ENCODE results near the gene CD160. TPM values are rescaled to one million over a fixed set of nuclear protein-coding genes. Genes with fewer than 3 reads are reported as not detected.
"Not testable (repeated sequence)": the region's sequence is repeated elsewhere in the genome, so short reads cannot be mapped to it uniquely, and the experiment has no call there.

The CD160 gene
- total and polyA plus RNA-seq, 2 experiments from 2014 or later, result 0.33 TPM; not detected in 1

DNA sequence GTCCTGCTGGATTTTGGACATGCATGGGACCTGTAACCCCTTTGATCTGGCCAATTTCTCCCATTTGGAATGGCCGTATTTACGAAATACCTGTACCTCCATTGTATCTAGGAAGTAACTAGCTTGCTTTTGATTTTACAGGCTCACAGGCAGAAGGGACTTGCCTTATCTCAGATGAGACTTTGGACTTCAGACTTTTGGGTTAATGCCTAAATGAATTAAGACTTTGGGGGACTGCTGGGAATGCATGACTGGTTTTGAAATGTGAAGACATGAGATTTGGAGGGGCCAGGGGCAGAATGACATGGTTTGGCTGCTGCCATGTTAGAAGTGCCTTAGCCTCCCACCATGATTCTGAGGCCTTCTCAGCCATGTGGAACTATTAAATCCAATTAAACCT, 42.7 kb downstream of the CD160 start:
- H3K36me3 ChIP-seq (ENCODE audit: low read depth), result peaks cover 18% of the 10 kb centered on the region; the same call in 1 of the 2 replicates
- WGBS, 2 experiments (ENCODE audit: low coverage in 1 of 2, low lambda C conversion rate in 2 of 2, missing lambda C conversion rate in 2 of 2), result 96 to 97% methylated on average over 2 of the region's 2 CpGs
- H4K20me1 ChIP-seq (ENCODE audit: insufficient read depth); DNase-seq; H3K27me3 ChIP-seq (replicated peaks; ENCODE audit: insufficient read depth); H3K4me1 ChIP-seq (ENCODE audit: insufficient read depth); H3F3A ChIP-seq (ENCODE audit: insufficient read depth); H3K27ac ChIP-seq; H3K4me2 ChIP-seq (ENCODE audit: unreplicated experiment); H3K9me2 ChIP-seq (ENCODE audit: insufficient read depth); H2AFZ ChIP-seq; in situ Hi-C loops (cut with MboI); H3K9ac ChIP-seq; H3K9me3 ChIP-seq (ENCODE audit: low read depth); H3K4me3 ChIP-seq: not testable (repeated sequence)
- peaks cover 60% of the 10 kb centered on the region for H3K79me2 ChIP-seq (ENCODE audit: insufficient read depth)

DNA sequence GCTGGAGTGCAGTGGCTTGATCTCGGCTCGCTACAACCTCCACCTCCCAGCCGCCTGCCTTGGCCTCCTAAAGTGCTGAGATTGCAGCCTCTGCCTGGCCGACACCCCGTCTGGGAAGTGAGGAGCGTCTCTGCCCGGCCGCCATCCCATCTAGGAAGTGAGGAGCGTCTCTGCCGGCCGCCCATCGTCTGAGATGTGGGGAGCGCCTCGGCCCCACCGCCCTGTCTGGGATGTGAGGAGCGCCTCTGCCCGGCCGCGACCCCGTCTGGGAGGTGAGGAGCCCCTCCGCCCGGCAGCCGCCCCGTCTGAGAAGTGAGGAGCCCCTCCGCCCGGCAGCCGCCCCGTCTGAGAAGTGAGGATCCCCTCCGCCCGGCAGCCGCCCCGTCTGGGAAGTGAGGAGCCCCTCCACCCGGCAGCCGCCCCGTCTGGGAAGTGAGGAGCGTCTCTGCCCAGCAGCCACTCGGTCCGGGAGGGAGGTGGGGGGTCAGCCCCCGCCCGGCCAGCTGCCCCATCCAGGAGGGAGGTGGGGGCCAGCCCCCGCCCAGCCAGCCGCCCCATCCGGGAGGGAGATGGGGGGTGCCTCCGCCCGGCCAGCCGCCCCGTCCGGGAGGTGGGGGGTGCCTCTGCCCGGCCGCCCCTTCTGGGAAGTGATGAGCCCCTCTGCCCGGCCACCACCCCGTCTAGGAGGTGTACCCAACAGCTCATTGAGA, 45.1 kb downstream of the CD160 start:
- H3K4me1 ChIP-seq (ENCODE audit: insufficient read depth); H3K36me3 ChIP-seq (ENCODE audit: low read depth); H3K9ac ChIP-seq; H3K4me3 ChIP-seq; DNase-seq; H3F3A ChIP-seq (ENCODE audit: insufficient read depth); H4K20me1 ChIP-seq (ENCODE audit: insufficient read depth); H2AFZ ChIP-seq; H3K9me2 ChIP-seq (ENCODE audit: insufficient read depth); H3K4me2 ChIP-seq (ENCODE audit: unreplicated experiment); H3K27ac ChIP-seq; in situ Hi-C loops (cut with MboI); H3K27me3 ChIP-seq (replicated peaks; ENCODE audit: insufficient read depth); H3K9me3 ChIP-seq (ENCODE audit: low read depth): not testable (repeated sequence)
- WGBS, 2 experiments (ENCODE audit: low coverage in 1 of 2, low lambda C conversion rate in 2 of 2, missing lambda C conversion rate in 2 of 2), result 97 to 98% methylated on average over 12 to 51 of the region's 52 CpGs
- peaks cover 45% of the 10 kb centered on the region for H3K79me2 ChIP-seq (ENCODE audit: insufficient read depth)

- H3K27ac ChIP-seq; H2AFZ ChIP-seq; H3K4me3 ChIP-seq; H3K9me2 ChIP-seq (ENCODE audit: insufficient read depth); H3K9ac ChIP-seq; H3K4me2 ChIP-seq (ENCODE audit: unreplicated experiment); H3K4me1 ChIP-seq (ENCODE audit: insufficient read depth); H3K27me3 ChIP-seq (replicated peaks; ENCODE audit: insufficient read depth); H4K20me1 ChIP-seq (ENCODE audit: insufficient read depth); H3F3A ChIP-seq (ENCODE audit: insufficient read depth); in situ Hi-C loops (cut with MboI); H3K9me3 ChIP-seq (ENCODE audit: low read depth); DNase-seq: not testable (repeated sequence)
- H3K36me3 ChIP-seq (ENCODE audit: low read depth), result peaks cover 10% of the 10 kb centered on the region; the same call in 1 of the 2 replicates
- peaks cover 48% of the 10 kb centered on the region for H3K79me2 ChIP-seq (ENCODE audit: insufficient read depth)
- WGBS, 2 experiments (ENCODE audit: low coverage in 1 of 2, low lambda C conversion rate in 2 of 2, missing lambda C conversion rate in 2 of 2), result 96 to 98% methylated on average over 2 of the region's 3 CpGs
These were observed 45.8 kb downstream of the CD160 start for GRCh38 chr1:145765127-145765526.

DNA sequence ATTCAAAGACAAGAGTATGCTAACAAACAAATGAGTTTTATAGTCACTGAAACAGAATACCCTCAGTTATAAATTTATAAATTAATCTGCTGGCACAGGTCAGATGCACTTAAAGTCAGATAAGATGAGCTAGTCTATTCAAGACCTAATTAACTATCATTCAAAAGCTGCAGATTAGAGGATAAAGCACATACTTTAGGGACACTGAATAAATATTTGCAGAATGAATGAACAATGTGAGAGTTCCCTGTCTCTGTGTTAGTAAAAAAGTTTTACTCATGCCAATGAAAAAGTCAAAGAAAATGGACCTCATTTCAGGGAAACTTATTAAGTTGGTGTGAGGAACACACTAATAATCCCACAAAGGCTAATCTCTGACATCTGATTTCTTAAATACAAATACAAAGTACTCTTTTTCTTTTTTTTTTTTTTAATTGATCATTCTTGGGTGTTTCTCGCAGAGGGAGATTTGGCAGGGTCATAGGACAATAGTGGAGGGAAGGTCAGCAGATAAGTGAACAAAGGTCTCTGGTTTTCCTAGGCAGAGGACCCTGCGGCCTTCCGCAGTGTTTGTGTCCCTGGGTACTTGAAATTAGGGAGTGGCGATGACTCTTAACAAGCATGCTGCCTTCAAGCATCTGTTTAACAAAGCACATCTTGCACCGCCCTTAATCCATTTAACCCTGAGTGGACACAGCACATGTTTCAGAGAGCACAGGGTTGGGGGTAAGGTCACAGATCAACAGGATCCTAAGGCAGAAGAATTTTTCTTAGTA, 46.5 kb downstream of the CD160 start:
- H3K4me1 ChIP-seq (ENCODE audit: insufficient read depth); H2AFZ ChIP-seq; H3K4me2 ChIP-seq (ENCODE audit: unreplicated experiment); H3K27me3 ChIP-seq (replicated peaks; ENCODE audit: insufficient read depth); H3K9me3 ChIP-seq (ENCODE audit: low read depth); H3K4me3 ChIP-seq; in situ Hi-C loops (cut with MboI); DNase-seq; H3F3A ChIP-seq (ENCODE audit: insufficient read depth); H4K20me1 ChIP-seq (ENCODE audit: insufficient read depth); H3K9ac ChIP-seq; H3K9me2 ChIP-seq (ENCODE audit: insufficient read depth); H3K27ac ChIP-seq: not testable (repeated sequence)
- WGBS, 2 experiments (ENCODE audit: low coverage in 1 of 2, low lambda C conversion rate in 2 of 2, missing lambda C conversion rate in 2 of 2), result 74 to 82% methylated on average over 4 to 5 of the region's 5 CpGs
- Histone ChIP-seq H3K79me2 (ENCODE audit: insufficient read depth) (peaks cover 44% of the 10 kb centered on the region), H3K36me3 (ENCODE audit: low read depth) (peaks cover 15% of the 10 kb centered on the region; the same call in 1 of the 2 replicates)

DNA sequence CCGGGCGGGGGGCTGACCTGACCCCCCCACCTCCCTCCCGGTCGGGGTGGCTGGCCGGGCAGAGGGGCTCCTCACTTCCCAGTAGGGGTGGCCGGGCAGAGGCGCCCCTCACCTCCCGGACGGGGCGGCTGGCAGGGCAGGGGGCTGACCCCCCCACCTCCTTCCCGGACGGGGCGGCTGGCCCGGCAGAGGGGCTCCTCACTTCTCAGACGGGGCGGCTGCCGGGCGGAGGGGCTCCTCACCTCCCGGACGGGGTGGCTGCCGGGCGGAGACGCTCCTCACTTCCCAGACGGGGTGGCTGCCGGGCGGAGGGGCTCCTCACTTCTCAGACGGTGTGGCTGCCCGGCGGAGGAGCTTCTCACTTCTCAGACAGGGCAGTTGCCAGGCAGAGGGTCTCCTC, 47.6 kb downstream of the CD160 start:
- DNase-seq; H3F3A ChIP-seq (ENCODE audit: insufficient read depth); in situ Hi-C loops (cut with MboI): not testable (repeated sequence)

DNA sequence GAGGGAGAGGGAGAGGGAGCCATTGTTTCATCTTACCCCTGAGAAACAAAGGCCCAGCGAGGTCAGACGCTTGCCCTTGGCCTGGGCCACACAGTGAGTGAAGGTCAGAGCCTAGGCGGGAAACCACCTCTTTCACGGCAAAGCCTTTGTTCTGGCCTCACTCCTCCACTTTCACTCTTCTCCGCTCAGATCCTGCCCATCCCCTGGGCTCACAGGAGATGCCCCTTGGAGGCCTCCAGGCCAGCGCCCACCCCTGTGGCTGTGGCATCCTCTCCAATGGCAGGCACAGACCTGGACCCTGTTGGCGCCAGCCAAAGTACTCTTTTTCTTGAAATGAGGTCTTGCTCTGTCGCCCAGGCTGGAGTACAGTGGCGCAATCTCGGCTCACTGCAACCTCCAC, 48.7 kb downstream of the CD160 start:
- peaks cover 26% of the 10 kb centered on the region for H3K36me3 ChIP-seq (ENCODE audit: low read depth)

More for the DNA sequence above, 47.6 kb downstream of the CD160 start:
- not testable (repeated sequence) for H3K4me1 ChIP-seq (ENCODE audit: insufficient read depth); H2AFZ ChIP-seq; H3K9me3 ChIP-seq (ENCODE audit: low read depth); H3K27ac ChIP-seq; H3K27me3 ChIP-seq (replicated peaks; ENCODE audit: insufficient read depth); H3K9ac ChIP-seq; H3K9me2 ChIP-seq (ENCODE audit: insufficient read depth); H4K20me1 ChIP-seq (ENCODE audit: insufficient read depth); H3K4me2 ChIP-seq (ENCODE audit: unreplicated experiment); H3K4me3 ChIP-seq
- whole genome bisulfite sequencing, 2 experiments (ENCODE audit: low coverage in 1 of 2, low lambda C conversion rate in 2 of 2, missing lambda C conversion rate in 2 of 2), result 96% methylated on average over 16 of the region's 29 CpGs; no CpG with 5 or more reads in 1 of the 2 experiments
- Histone ChIP-seq H3K36me3 (ENCODE audit: low read depth) (peaks cover 20% of the 10 kb centered on the region), H3K79me2 (ENCODE audit: insufficient read depth) (peaks cover 41% of the 10 kb centered on the region; the same call in 1 of the 2 replicates)

More for the DNA sequence above, 48.7 kb downstream of the CD160 start:
- H2AFZ ChIP-seq; H4K20me1 ChIP-seq (ENCODE audit: insufficient read depth); H3K4me2 ChIP-seq (ENCODE audit: unreplicated experiment); H3K27me3 ChIP-seq (replicated peaks; ENCODE audit: insufficient read depth); H3K4me1 ChIP-seq (ENCODE audit: insufficient read depth); H3K9me2 ChIP-seq (ENCODE audit: insufficient read depth); in situ Hi-C loops (cut with MboI); DNase-seq; H3K9me3 ChIP-seq (ENCODE audit: low read depth); H3F3A ChIP-seq (ENCODE audit: insufficient read depth); H3K27ac ChIP-seq; H3K9ac ChIP-seq; H3K4me3 ChIP-seq: not testable (repeated sequence)
- WGBS, 2 experiments (ENCODE audit: low coverage in 1 of 2, low lambda C conversion rate in 2 of 2, missing lambda C conversion rate in 2 of 2), result 95 to 98% methylated on average over 10 of the region's 10 CpGs
- H3K79me2 ChIP-seq (ENCODE audit: insufficient read depth), result peaks cover 33% of the 10 kb centered on the region; the same call in 1 of the 2 replicates

Measured in GM23248 (cell line).